Measurements from ENCODE around the gene DUSP19. TPM values are rescaled to one million over a fixed set of nuclear protein-coding genes. Genes with fewer than 3 reads are reported as not detected.
A peak's percentile ranks its signal among the peaks of the same experiment; 100 is the strongest.

DUSP19 gene
- total and polyA plus RNA-seq, 10 of the 15 experiments (the other 5 are each of a cell fraction or from before 2014, with no cell fraction given): 0.16 to 1.7 (median 0.57) TPM

GRCh38 chr2:183125659-183126341 lies 47.3 kb downstream of the DUSP19 start:
- Histone ChIP-seq H3K79me2 (ENCODE audit: control insufficient read depth, insufficient read depth, low read length) (peaks cover 45% of the 10 kb centered on the region), H3K4me1 (ENCODE audit: control insufficient read depth, insufficient read depth, low read length) (peaks cover 4% of the 10 kb centered on the region; the same call in 1 of the 2 replicates), H3K36me3 (ENCODE audit: control insufficient read depth in 2 of 2, insufficient read depth in 2 of 2, low read length in 1 of 2) (no peaks in the 10 kb centered on the region), H2AFZ (ENCODE audit: control insufficient read depth, low read depth, low read length) (no peak overlapping the region), H4K20me1 (ENCODE audit: control insufficient read depth, insufficient read depth) (no peaks in the 10 kb centered on the region), H3K27ac (ENCODE audit: control insufficient read depth, insufficient read depth) (peak overlapping the region; percentile 89; the same call in 1 of the 2 replicates), H3K27me3 (replicated peaks in 1 of 2; ENCODE audit: control insufficient read depth in 2 of 2, insufficient read depth in 2 of 2, low read length in 1 of 2) (no peaks in the 10 kb centered on the region), H3K4me2 (ENCODE audit: control insufficient read depth, insufficient read depth) (peak overlapping the region; percentile 88), H3K4me3 (peak overlapping the region; percentile 78), H3K9me3 (replicated peaks; ENCODE audit: control insufficient read depth, insufficient read depth, low read length) (no peaks in the 10 kb centered on the region), H3K9ac (ENCODE audit: control insufficient read depth, insufficient read depth, low read length) (peak overlapping the region; percentile 81; the same call in 1 of the 2 replicates)
- FAIRE-seq (peak; percentile 31), DNase-seq (ENCODE audit: low read depth, low spot score) (no peak), ATAC-seq (no peak)
- WGBS (ENCODE audit: insufficient coverage, insufficient replicate concordance, low lambda C conversion rate, missing lambda C conversion rate): 62% methylated on average over 11 of the region's 11 CpGs
- ChIA-PET SMC1A (ENCODE audit: uncharacterized antibody, unreplicated experiment) (interaction anchor here (0.8 to 1.5 kb wide), 2 partner anchors 47 to 89 kb away, joined by 3 to 4 read pairs; partner anchors contain the start of gene DUSP19), RAD21 (ENCODE audit: unreplicated experiment) (interaction anchor here (0.6 kb wide), 1 partner anchor 49 kb away, joined by 4 read pairs; no protein-coding TSS in a partner anchor), CTCF (no interaction called here), POLR2A (interaction anchor here (1.0 to 1.6 kb wide), 3 partner anchors 37 to 89 kb away, joined by 3 to 6 read pairs (median 4); partner anchors contain the start of gene DUSP19)
- no TSS peak for BruUV-seq (replicated peaks)
- in situ Hi-C loops (cut with MboI): no loop called here
- intact Hi-C loops (cut with micrococcal nuclease; ENCODE audit: unreplicated experiment): no loop called here
- no peak for TF ChIP-seq FOXM1 (IDR thresholded peaks at IDR 0.05; ENCODE audit: low read depth, low read length)
- no peak for TF ChIP-seq ZBTB4 (CRISPR knock-in tag; IDR thresholded peaks at IDR 0.05)
- 0 out of 2 replicates have a peak, but pooled peaks have one; percentile 26 for TF ChIP-seq IKZF1 (conservative IDR thresholded peaks at IDR 0.05)
- TF ChIP-seq SREBF2 (IDR thresholded peaks at IDR 0.05; ENCODE audit: low read length): no peak
- no peak for TF ChIP-seq STAT3 (IDR thresholded peaks at IDR 0.05; ENCODE audit: low read depth, low read length)
- no peak for TF ChIP-seq CEBPZ (IDR thresholded peaks at IDR 0.05; ENCODE audit: low read depth, low read length)
- no peak for TF ChIP-seq ZNF687 (IDR thresholded peaks at IDR 0.05)
- no peak for TF ChIP-seq FOXK2 (IDR thresholded peaks at IDR 0.05)
- no peak for TF ChIP-seq USF1 (IDR thresholded peaks at IDR 0.05; ENCODE audit: borderline replicate concordance, extremely low read length, insufficient read depth, low read depth, low read length)
- TF ChIP-seq SPI1 (IDR thresholded peaks at IDR 0.05; ENCODE audit: borderline replicate concordance, insufficient read depth, low read depth, low read length): peak; percentile 25; the same call in 1 of the 2 replicates
